Astrocyte (in vitro differentiated cells and primary cell): Measurements from ENCODE around the gene RC3H1. TPM values are rescaled to one million over a fixed set of nuclear protein-coding genes. Genes with fewer than 3 reads are reported as not detected.

Source experiments
- DNase-seq: peaks from one replicate; pipeline ENCODE4 v3.0.0-alpha.2; 2010; ENCODE audit warnings: low read depth
- FAIRE-seq: peaks from 2 replicates; lab custom pipeline; 2011; peaks lifted over from hg19 to GRCh38; lab: Jason Lieb, UNC
- H2AFZ ChIP-seq: 2 replicates; pipeline ENCODE4 v1.6.0; 2012; ENCODE audit warnings: low read depth, low read length, inconsistent platforms
- H3K27ac ChIP-seq: 2 replicates; pipeline ENCODE4 v1.5.1; 2011; ENCODE audit warnings: low read depth, low read length, inconsistent platforms
- H3K27me3 ChIP-seq: 2 replicates; pipeline ENCODE4 v1.6.0; 2011; ENCODE audit warnings: low read length, inconsistent platforms; ENCODE audit not compliant: insufficient read depth
- H3K36me3 ChIP-seq: 2 replicates; pipeline ENCODE4 v1.5.1; 2011; ENCODE audit warnings: low read length, inconsistent platforms; ENCODE audit not compliant: insufficient read depth
- H3K4me1 ChIP-seq: 2 replicates; pipeline ENCODE4 v1.5.1; 2011; ENCODE audit warnings: low read length, inconsistent platforms; ENCODE audit not compliant: insufficient read depth
- H3K4me2 ChIP-seq: 2 replicates; pipeline ENCODE4 v1.6.0; 2012; ENCODE audit warnings: low read length, inconsistent platforms
- H3K4me3 ChIP-seq: 2 replicates; pipeline ENCODE4 v1.5.1; 2011; ENCODE audit warnings: low read depth, mild to moderate bottlenecking, low read length, inconsistent platforms; ENCODE audit not compliant: insufficient read depth
- H3K79me2 ChIP-seq: 2 replicates; pipeline ENCODE4 v1.6.0; 2012; ENCODE audit warnings: mild to moderate bottlenecking, low read length, inconsistent platforms; ENCODE audit not compliant: insufficient read depth
- H3K9ac ChIP-seq: 2 replicates; pipeline ENCODE4 v1.6.0; 2012; ENCODE audit warnings: mild to moderate bottlenecking, low read length, inconsistent platforms
- H3K9me3 ChIP-seq: 2 replicates; pipeline ENCODE4 v1.5.1; 2012; ENCODE audit warnings: low read depth, mild to moderate bottlenecking, low read length, inconsistent platforms; ENCODE audit not compliant: insufficient read depth
- H4K20me1 ChIP-seq: 2 replicates; pipeline ENCODE4 v1.6.0; 2012; ENCODE audit warnings: low read length, inconsistent platforms; ENCODE audit not compliant: insufficient read depth
- H3K27ac Mint-ChIP-seq: one replicate; pipeline ENCODE4 v1.8.0; 2021; ENCODE audit warnings: mild to moderate bottlenecking, mixed read lengths; ENCODE audit not compliant: unreplicated experiment
- H3K27me3 Mint-ChIP-seq: one replicate; pipeline ENCODE4 v1.8.0; 2021; ENCODE audit warnings: low read depth, mixed read lengths; ENCODE audit not compliant: unreplicated experiment
- H3K36me3 Mint-ChIP-seq: one replicate; pipeline ENCODE4 v1.8.0; 2021; ENCODE audit warnings: low read depth, mixed read lengths; ENCODE audit not compliant: unreplicated experiment
- H3K4me1 Mint-ChIP-seq: one replicate; pipeline ENCODE4 v1.8.0; 2021; ENCODE audit warnings: low read depth, mixed read lengths; ENCODE audit not compliant: unreplicated experiment
- H3K4me3 Mint-ChIP-seq: one replicate; pipeline ENCODE4 v1.8.0; 2021; ENCODE audit warnings: mild to moderate bottlenecking, moderate library complexity, mixed read lengths; ENCODE audit not compliant: unreplicated experiment
- H3K9me3 Mint-ChIP-seq: one replicate; pipeline ENCODE4 v1.8.0; 2021; ENCODE audit warnings: mild to moderate bottlenecking, mixed read lengths; ENCODE audit not compliant: unreplicated experiment
- CTCF ChIP-seq: IDR thresholded peaks from 2 replicates; pipeline ENCODE4 v1.5.1; 2011; ENCODE audit warnings: low read depth, mild to moderate bottlenecking, inconsistent platforms, low read length, moderate library complexity; ENCODE audit not compliant: insufficient read depth
- EZH2 ChIP-seq: IDR thresholded peaks from 2 replicates; pipeline ENCODE4 v1.6.1; 2012; ENCODE audit warnings: mild to moderate bottlenecking, low read length, inconsistent platforms; ENCODE audit not compliant: insufficient read depth
- total RNA-seq: library from RNA; stranded (reverse); gene quantifications from 2 replicates; pipeline ENCODE4 v1.2.1, GENCODE V29; 2021

Gene RC3H1
- total RNA-seq, 1 donor from 2014 or later: 38.1 TPM

GRCh38 chr1:174022976-174023277 lies 770 bp upstream of the RC3H1 start:
- no peaks in the 10 kb centered on the region for H3K36me3 ChIP-seq
- H3K4me1 ChIP-seq: peaks cover 14% of the 10 kb centered on the region
- Mint-ChIP-seq H3K4me3 (peak overlapping the region; percentile 95), H3K36me3 (peaks cover 2% of the 10 kb centered on the region), H3K27ac (peak overlapping the region; percentile 100), H3K27me3 (peaks cover 3% of the 10 kb centered on the region), H3K9me3 (no peaks in the 10 kb centered on the region), H3K4me1 (peaks cover 28% of the 10 kb centered on the region)
- peak overlapping the region; percentile 92 for H3K27ac ChIP-seq
- peaks cover 43% of the 10 kb centered on the region for H3K79me2 ChIP-seq
- H3K27me3 ChIP-seq: no peaks in the 10 kb centered on the region
- TF ChIP-seq EZH2 (no peak), CTCF (no peak)
- no peaks in the 10 kb centered on the region for H3K9me3 ChIP-seq
- H3K9ac ChIP-seq: peak overlapping the region; percentile 92
- peaks cover 31% of the 10 kb centered on the region for H4K20me1 ChIP-seq
- H3K4me3 ChIP-seq: peak overlapping the region; percentile 82
- peak overlapping the region; percentile 89 for H2AFZ ChIP-seq
- FAIRE-seq (no peak), DNase-seq (no peak)
- peak overlapping the region; percentile 90 for H3K4me2 ChIP-seq

- H3K4me2 ChIP-seq: peak overlapping the region; percentile 90
- H3K27ac ChIP-seq: peak overlapping the region; percentile 92
- H3K36me3 ChIP-seq: no peaks in the 10 kb centered on the region
- Mint-ChIP-seq H3K27me3 (no peaks in the 10 kb centered on the region), H3K4me1 (peaks cover 34% of the 10 kb centered on the region), H3K4me3 (peak overlapping the region; percentile 98), H3K9me3 (no peaks in the 10 kb centered on the region), H3K27ac (peak overlapping the region; percentile 79), H3K36me3 (peaks cover 2% of the 10 kb centered on the region)
- H4K20me1 ChIP-seq: peaks cover 44% of the 10 kb centered on the region
- peak overlapping the region; percentile 82 for H3K4me3 ChIP-seq
- H3K9ac ChIP-seq: peak overlapping the region; percentile 92
- no peak for TF ChIP-seq EZH2
- no peak for TF ChIP-seq CTCF
- peak; percentile 45 for DNase-seq
- no peak for FAIRE-seq
- peak overlapping the region; percentile 89 for H2AFZ ChIP-seq
- peaks cover 14% of the 10 kb centered on the region for H3K4me1 ChIP-seq
- peaks cover 56% of the 10 kb centered on the region for H3K79me2 ChIP-seq
- no peaks in the 10 kb centered on the region for H3K9me3 ChIP-seq
- H3K27me3 ChIP-seq: no peaks in the 10 kb centered on the region
These were observed 522 bp downstream of the RC3H1 start for GRCh38 chr1:174021591-174022079.

- Histone ChIP-seq H2AFZ (no peak overlapping the region), H3K27me3 (no peaks in the 10 kb centered on the region), H3K36me3 (no peaks in the 10 kb centered on the region), H3K27ac (no peak overlapping the region), H3K4me1 (peaks cover 14% of the 10 kb centered on the region), H3K4me3 (no peak overlapping the region), H3K79me2 (peaks cover 86% of the 10 kb centered on the region), H3K4me2 (no peak overlapping the region), H3K9ac (no peak overlapping the region), H3K9me3 (no peaks in the 10 kb centered on the region), H4K20me1 (peaks cover 63% of the 10 kb centered on the region)
- Mint-ChIP-seq H3K27me3 (no peaks in the 10 kb centered on the region), H3K9me3 (no peaks in the 10 kb centered on the region), H3K36me3 (peaks cover 2% of the 10 kb centered on the region), H3K4me1 (peaks cover 38% of the 10 kb centered on the region), H3K27ac (no peak overlapping the region), H3K4me3 (no peak overlapping the region)
- DNase-seq (no peak), FAIRE-seq (no peak)
- TF ChIP-seq EZH2 (no peak), CTCF (no peak)
These were observed 3.6 kb downstream of the RC3H1 start for GRCh38 chr1:174018565-174018964.
